HG02885 (cell line): Measurements from ENCODE around the gene FBXO21.
A peak's percentile ranks its signal among the peaks of the same experiment; 100 is the strongest.
"Not testable (repeated sequence)": the region's sequence is repeated elsewhere in the genome, so short reads cannot be mapped to it uniquely, and the experiment has no call there.

Experiments
- ATAC-seq: cut with Tn5 transposase; IDR thresholded peaks from one replicate; pipeline ENCODE4 v1.9.1; 2021; ENCODE audit warnings: mild to moderate bottlenecking; ENCODE audit not compliant: unreplicated experiment, poor library complexity

Gene FBXO21

DNA sequence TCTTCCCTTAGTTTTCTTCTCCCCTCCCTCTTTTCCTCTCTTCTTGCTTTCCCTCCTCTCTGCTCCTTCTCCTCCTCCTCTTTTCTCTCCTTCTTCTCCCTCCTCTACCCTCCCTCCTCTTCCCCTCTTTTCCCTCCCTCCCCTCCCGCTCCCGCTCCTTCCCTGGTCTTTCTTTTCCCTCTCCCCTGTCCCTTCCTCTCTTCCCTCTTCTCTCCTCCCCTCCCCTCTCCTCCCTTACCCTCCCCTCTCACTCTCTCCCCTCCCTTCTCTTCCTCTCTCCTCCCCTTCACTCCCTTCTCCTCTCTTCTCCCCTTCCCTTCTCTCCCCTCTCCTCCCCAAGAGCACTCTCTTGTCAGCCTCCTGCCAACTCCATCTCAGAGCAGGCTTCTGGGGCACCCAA, 17.4 kb upstream of the FBXO21 start:
- ATAC-seq = no peak

DNA sequence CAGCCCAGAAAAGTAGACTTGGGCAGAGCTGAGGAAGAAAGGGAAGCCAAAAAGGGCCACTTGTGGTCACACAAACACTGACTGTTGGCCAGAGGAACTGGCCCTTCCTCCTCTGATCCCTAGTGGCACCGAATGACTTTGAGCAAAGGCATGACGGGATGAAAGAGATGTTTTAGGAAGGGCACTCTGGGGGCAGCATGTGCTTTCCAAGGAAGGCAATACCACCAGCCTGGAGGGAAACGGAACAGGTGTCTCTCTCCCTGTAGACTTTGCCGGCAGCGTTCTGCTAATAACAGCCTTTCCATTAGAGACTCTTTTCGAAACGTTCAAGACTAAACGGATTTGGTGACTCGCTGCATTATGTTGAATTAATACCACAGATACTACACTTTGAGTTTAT, 12.3 kb upstream of the FBXO21 start:
- no peak for ATAC-seq

DNA sequence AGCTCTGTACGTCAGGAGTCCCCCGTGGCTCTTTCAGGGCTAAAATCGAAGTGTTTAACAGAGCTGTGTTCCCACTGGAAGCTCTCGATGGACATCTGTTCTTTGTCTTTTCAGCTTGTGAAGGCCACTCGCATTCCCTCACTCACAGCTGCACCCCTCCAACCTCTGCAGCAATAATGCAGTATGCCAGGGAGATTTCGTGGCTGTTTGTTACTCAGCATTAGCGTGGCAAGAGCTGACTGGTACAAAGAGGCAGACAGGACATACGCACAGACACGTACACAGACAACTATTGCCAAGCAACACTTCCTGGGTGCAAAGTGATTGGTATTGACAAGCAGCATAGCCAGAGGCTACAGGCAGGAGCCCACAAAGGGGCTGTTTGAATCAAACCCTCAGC, 11.8 kb upstream of the FBXO21 start:
- no peak for ATAC-seq

DNA sequence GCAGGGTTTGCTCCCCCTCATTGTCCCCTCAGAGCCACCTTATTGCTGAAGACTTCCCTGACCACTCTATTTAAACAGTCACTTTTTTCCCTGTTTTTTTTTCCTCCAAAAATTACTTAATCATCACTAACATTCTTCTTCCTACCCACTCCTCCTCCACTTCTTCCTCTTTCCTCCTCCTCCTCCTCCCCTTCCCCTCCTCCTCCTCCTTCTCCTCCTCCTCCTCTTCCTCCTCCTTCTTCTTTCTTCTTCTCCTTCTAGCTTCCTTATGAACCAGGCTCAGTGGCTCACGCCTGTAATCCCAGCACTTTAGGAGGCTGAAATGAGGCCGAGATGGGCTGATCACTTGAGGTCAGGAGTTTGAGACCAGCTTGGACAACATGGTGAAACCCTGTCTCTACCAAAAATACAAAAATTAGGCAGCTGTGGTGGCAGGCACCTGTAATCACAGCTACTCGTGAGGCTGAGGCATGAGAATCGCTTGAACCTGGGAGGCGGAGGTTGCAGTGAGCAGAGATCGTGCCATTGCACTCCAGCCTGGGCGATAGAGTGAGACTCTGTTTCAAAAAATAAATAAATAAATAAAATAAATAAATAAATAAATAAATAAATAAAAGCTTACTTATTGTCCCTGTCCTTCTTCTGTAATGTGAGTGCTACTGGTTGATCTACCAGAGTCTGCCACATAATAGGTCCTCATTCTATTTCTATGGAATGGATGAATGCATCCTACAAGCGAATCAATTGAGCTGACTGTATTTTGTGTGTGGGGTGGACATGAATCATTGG, 9.9 kb upstream of the FBXO21 start:
- not testable (repeated sequence) for ATAC-seq

DNA sequence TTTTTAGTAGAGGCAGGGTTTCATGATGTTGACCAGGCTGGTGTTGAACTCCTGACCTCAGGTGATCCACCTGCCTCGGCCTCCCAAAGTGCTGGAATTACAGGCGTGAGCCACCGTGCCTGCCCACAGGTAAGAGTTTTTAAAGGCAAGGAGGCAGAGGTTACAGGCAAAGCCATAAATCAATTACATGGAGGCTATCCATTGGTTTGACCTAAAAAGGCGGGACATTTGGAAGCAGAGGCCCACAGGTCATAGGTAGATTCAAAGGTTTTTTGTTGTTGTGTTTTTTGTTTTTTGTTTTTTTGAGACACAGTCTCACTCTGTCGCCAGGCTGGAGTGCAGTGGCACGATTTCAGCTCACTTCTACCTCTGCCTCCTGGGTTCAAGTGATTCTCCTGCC, 6.1 kb upstream of the FBXO21 start:
- ATAC-seq = not testable (repeated sequence)

DNA sequence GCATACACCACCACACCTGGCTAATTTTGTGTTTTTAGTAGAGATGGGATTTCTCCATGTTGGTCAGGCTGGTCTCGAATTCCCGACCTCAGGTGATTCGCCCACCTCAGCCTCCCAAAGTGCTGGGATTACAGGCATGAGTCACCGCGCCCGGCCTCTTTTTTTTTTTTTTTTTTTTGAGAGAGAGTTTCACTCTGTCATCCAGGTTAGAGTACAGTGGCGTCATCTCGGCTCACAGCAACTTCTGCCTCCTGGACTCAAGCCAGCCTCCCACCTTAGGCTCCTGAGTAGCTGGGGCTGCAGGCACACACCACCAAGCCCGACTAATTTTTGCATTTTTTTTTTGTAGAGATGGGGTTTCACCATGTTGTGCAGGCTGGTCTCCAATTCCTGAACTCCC, 4.8 kb upstream of the FBXO21 start:
- ATAC-seq = not testable (repeated sequence)

DNA sequence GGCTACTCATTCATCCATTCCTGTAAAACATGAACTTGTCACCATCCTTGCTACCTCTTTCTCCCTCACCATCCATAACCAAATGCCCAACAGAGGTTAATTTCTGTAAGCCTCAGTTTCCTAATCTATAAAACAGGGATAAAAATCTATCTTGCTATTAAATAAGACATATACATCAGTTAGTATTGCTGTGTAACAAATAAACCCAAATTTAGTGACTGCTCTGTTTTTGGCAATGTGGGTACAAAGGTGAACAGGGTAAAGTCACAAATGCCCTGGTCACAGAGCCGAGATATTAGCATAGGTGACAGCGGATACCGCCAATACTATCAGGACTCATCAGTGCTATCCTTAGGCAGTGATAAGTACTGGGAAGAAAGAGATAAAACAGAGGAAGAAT, 3.6 kb upstream of the FBXO21 start:
- no peak for ATAC-seq

DNA sequence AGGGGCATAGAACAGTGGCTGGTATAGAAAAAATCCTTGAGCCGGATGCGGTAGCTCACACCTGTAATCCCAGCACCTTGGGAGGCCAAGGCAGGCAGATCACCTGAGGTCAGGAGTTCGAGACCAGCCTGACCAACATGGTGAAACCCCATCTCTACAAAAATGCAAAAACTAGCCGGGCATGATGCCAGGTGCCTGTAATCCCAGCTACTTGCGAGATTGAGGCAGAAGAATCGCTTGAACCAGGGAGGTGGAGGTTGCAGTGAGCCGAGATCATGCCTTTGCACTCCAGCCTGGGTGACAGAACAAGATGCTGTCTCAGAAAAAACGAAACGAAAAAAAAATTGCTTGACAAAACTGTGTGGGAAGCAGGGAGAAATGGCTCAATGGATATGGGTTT, 2.3 kb upstream of the FBXO21 start:
- ATAC-seq = not testable (repeated sequence)

DNA sequence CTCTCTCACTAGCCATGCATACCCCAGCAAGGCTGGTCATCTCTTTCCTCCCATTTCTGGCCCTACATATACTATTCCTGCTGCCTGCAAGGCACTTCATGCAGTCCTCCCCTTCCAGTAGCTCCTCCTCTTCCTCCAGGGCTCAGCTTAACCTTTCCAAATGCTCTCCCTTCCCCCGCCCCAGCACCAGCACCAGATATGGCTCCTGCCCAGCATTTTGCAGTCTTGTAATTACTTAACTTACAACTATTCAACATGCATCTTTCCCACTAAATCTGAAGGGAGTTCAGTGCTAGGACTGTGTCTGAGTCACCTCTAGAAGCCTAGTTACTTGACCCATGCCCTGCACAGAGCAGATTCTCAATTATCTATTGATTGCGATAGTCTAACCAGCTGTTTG, 1.8 kb upstream of the FBXO21 start:
- no peak for ATAC-seq

DNA sequence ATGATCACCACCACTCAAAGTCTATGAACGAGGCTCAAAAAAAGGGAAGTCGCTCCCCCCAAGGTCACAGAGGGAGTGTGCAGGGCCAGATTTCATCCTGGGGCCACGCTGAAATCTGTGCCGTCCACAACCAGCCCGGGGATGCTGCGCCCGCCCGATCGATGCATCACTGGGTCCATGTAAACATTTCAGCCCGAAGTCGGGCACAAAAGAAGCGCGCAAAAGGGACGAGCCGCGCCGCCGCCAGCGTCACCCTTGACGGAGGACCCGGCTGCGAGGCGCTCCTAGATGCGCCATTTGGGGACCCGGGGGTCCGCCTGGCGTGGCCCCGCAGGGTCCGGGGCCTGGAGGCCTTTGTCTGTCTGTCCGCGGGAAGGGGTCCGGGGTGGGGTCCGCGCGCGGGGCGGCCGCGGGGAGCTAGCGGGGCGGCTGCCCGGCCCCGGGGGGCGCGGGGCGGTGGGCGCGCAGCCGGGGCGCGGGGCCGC, 503 bp downstream of the FBXO21 start:
- peak; percentile 37 for ATAC-seq

DNA sequence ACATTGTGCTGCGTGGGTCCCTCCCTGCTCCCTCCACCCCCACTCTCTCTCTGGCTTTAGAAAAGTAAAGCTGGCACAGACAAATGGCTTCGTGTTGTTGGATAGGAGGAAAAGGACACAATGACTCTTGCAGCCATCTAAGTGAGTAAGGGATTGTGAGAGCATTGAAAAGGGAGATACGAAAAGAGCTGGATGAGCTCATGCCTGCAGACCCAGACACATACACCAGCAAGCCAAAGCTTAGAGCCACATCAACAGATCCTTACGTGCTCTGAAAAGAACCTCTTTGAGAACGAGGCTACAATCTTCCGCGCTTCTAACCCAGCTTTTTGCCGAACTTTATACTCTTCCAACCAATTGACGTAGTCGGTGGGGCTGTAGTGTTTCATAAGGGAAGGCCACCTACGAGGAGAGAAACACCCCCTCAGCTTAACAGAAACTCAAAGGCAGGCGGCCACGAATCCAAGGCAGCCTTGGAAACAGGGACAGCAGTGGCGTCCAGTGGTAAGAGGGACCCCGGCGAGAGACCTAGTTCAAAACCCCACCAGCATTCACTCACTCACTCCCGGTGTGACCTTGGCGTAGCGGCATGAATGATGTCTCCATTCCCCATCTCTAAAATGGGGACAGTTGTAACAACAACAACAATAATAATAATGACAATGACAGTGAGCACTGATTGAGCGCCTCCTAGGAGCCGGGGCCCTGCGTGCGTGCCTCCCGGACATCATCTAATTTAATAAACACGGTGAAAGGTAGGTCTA, 1.1 kb downstream of the FBXO21 start:
- ATAC-seq = no peak

DNA sequence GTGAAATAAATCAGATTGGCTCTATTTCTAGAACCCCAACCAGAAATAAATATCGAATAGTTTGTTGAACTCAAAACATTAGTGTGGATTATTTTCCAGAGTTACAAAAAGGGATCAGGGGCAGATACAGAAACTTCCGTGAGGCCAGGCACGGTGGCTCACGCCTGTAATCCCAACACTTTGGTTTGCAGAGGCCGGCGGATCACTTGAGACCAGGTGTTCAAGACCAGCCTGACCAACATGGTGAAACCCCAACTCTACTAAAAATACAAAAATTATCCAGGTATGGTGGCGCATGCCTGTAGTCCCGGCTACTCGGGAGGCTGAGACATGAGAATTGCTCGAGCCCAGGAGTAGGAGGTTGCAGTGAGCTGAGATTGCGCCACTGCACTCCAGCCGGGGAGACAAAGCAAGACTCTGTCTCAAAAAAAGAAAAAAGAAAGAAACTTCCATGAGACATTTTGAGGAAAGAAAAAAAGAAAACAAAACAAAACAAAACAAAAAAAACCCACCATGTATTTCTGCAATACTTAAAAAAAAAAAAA, 2.1 kb downstream of the FBXO21 start:
- ATAC-seq = no peak

DNA sequence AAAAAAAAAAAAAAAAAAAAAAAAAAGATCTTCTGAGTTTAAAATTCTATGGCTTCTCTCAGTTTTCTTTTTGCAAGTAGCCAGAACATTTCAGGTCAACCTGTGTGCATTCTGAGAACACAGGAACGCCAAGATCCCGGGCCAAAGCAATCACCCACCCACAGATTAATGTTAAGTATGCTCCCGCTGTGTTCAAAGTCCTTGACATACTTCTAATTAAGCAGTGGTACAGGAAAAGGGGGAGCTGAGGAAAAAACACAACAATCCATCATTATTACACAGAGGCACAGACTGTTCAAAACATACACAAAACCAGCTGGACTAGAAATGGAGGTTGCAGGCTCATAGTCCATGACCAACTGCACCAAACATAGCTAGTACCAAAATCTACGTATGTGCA, 2.8 kb downstream of the FBXO21 start:
- no peak for ATAC-seq

DNA sequence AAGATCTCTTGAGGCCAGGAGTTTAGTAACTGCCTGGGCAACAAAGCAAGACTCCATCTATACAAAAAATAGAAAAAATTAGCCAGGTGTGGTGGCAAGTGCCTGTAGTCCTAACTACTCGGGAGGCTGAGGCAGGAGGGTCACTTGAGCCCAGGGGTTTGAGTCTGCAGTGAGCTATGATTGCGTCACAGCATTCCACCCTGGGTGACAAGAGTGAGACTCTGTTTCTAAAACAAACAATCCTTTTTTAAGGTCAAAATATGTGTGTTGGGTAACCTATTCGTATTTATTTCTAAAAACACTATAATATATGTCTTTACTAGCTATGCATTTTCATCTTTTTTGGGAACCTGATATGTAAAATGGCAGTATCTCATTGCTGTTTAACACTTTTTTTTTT, 7.4 kb downstream of the FBXO21 start:
- ATAC-seq = no peak

DNA sequence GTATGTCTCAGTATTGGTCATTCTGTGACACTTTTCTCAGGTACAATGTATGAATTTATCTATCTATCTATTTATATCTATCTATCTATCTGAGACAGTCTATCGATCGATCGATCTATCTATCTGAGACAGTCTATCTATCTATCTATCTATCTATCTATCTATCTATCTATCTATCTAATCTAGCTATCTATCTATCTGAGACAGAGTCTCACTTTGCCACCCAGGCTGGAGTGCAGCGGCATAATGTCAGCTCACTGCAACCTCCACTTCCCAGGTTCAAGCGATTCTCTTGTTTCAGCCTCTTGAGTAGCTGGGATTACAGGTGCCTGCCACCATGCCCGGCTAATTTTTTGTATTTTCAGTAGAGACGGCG, 8.8 kb downstream of the FBXO21 start:
- not testable (repeated sequence) for ATAC-seq

DNA sequence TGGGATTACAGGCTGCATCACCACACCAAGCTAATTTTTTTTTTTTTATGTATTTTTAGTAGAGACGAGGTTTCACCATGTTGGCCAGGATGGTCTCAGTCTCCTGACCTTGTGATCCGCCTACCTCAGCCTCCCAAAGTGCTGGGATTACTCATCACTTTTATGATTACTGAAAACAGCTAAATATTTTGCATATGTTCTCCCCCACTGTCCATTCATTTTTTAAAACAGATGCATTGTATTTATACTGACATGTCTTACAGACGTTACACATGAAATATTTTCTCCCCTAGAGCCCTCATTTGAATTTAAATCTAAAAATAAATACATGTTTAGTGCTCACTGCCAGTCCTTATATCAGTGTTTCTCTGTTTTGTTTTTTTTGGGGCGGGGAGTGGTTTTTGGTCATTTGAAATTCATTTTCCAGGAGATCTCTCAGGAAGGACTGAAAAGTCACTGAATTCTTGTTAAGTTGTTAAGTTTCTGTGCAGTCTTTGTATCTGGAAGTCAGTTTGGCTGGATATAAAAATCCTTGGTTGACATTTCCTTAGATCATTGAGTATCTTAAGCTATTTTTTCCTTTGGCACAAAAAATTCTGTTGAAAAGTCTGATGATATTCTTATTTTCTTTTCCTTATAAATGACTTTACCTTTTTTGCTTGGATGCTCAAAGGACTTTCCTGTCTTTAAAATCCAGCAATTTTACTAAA, 9.4 kb downstream of the FBXO21 start:
- ATAC-seq = no peak

DNA sequence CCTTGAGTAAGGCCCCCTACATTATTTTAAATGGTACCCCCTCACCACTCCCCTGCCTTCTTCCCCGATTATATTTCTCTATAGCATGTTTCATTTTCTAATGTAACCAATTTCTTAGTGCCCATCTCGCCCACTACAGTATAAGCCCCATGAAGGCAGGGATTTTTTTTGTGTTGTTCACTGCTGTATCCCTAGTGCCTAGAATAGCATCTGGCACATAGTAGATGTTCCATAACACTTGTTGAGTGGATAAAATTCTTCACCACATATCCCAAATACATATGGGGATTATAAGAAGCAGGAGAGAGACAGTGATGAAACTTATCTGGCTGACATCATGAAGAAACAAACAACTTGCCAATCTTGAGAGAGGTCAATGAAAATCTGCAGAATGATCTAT, 11.5 kb downstream of the FBXO21 start:
- ATAC-seq = no peak

DNA sequence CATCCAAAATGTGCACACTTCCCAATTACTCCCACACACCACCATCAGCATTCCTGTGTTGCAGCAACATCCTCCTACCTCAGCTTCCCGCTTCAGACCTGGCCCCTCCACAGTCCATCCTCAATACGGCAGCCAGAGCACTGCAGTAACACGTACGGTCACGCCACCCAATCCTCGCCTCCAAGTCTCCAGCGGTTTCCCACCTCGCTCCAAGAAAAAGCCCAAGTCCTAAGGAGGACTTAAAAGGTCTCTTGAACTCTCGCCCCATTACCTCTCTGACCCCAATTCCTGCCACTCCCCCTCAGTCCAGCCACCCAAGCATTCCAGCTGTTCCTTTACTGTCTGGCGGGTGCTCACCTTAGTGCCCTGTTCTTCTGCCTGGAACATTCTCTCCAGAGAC, 12.0 kb downstream of the FBXO21 start:
- ATAC-seq = no peak

DNA sequence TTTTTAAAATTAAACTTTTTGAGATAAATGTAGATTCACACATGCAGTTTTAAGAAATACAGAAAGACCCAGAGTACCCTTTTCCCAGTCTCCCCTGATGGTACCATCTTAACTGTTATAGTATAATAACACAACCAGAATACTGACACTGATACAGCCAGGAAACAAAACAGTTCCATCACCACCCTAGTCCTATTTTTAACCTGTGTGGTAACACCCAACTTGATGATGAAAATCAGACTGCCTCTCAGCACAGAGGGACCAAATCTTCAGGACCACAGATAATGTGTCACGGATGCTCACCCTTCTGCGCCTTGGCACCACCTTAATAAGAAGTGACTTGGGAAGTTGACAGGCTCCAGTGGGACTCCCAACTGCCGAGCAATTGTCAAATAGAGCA, 18.1 kb downstream of the FBXO21 start:
- no peak for ATAC-seq

DNA sequence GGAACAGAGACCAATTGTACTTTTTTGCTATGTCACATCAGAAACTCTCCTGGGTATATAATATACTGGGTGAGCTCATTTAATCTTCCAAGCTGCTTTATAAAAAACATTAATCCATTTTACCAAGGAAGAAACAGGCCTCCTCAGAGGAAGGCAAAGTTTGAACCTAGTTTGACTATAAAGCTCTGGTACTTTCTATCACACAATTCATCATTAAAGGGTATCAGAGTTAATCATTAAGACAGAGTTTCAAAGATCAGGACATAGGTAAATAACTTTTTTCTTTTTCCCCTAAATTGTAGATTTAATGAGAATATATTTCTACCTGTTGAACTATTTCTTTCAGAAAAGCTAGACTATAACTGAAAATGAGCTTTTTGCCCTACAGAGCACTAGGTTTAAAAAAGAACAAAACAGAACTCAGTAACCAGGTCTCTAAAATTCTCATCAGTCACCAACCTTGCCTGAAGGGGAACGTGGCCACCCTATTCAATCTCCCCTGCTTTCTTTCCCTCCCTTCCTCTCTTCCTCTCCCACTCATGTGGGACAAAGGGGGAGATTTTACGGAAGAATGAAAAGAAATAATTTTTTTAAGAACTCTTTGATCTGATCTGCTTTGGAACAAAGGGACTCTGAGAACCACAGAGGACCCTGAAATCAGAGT, 18.6 kb downstream of the FBXO21 start:
- ATAC-seq = no peak
